Neural cell (in vitro differentiated cells): Measurements from ENCODE around the gene SH2D1B.

Experiments
- CTCF ChIP-seq: fragments of 450-650 bp; IDR thresholded peaks from 2 replicates; pipeline ENCODE4 v1.5.1; 2014; ENCODE audit warnings: antibody characterized with exemption, mild to moderate bottlenecking, moderate library complexity; ENCODE audit not compliant: poor library complexity, severe bottlenecking
- EP300 ChIP-seq: fragments of 450-650 bp; conservative IDR thresholded peaks from 2 replicates; pipeline ENCODE4 v1.6.1; 2014; ENCODE audit warnings: antibody characterized with exemption, mild to moderate bottlenecking, moderate library complexity; ENCODE audit not compliant: poor library complexity, severe bottlenecking
- POLR2AphosphoS5 ChIP-seq: IDR thresholded peaks from 2 replicates; pipeline ENCODE4 v1.6.1; 2012
- REST ChIP-seq: IDR thresholded peaks from 2 replicates; pipeline ENCODE4 v1.6.1; 2012; ENCODE audit warnings: borderline replicate concordance

GRCh38 chr1:162372159-162373071, 39.5 kb downstream of the SH2D1B start:
- TF ChIP-seq CTCF (no peak), POLR2AphosphoS5 (no peak), EP300 (no peak), REST (no peak)
